Esophagus squamous epithelium (tissue), 4 donors: ENCODE results near the gene RBMS3.
"Not testable (repeated sequence)": the region's sequence is repeated elsewhere in the genome, so short reads cannot be mapped to it uniquely, and the experiment has no call there.

Experiments
- CTCF ChIP-seq, 6 experiments: fragments of 450-650 bp in 4 of 6; fragments of 200-600 bp in 2 of 6; sonication (generic) in 2 of 6; IDR thresholded peaks; one replicate each; pipeline ENCODE4 v1.5.1; 2016 to 2019; ENCODE audit warnings: antibody characterized with exemption in 6 of 6, mild to moderate bottlenecking in 4 of 6, moderate library complexity in 4 of 6
- POLR2A ChIP-seq, 4 donors: fragments of 450-650 bp; IDR thresholded peaks; one replicate each; pipeline ENCODE4 v1.6.1; 2017; ENCODE audit warnings: antibody characterized with exemption in 4 of 4, mild to moderate bottlenecking in 4 of 4, moderate library complexity in 3 of 4

- not testable (repeated sequence) for TF ChIP-seq CTCF, POLR2A (IDR thresholded peaks at IDR 0.05)
These were observed 192.8 kb downstream of the RBMS3 start for GRCh38 chr3:29473481-29474170.
